Kidney epithelial cell (primary cell): Measurements from ENCODE around the gene SETMAR. TPM values are rescaled to one million over a fixed set of nuclear protein-coding genes. Genes with fewer than 3 reads are reported as not detected.
A peak's percentile ranks its signal among the peaks of the same experiment; 100 is the strongest.
"Not testable (repeated sequence)": the region's sequence is repeated elsewhere in the genome, so short reads cannot be mapped to it uniquely, and the experiment has no call there.

Experiments
- DNase-seq: peaks from one replicate; pipeline ENCODE4 v3.0.0-alpha.2; 2010; ENCODE audit warnings: low read depth
- H3K27me3 ChIP-seq: 2 replicates; pipeline ENCODE4 v1.6.0; 2011; ENCODE audit warnings: low read length; ENCODE audit not compliant: control insufficient read depth, insufficient read depth
- H3K36me3 ChIP-seq: 2 replicates; pipeline ENCODE4 v1.5.1; 2011; ENCODE audit warnings: low read length; ENCODE audit not compliant: control insufficient read depth, insufficient read depth
- H3K4me3 ChIP-seq: 2 replicates; pipeline ENCODE4 v1.5.1; 2011; ENCODE audit warnings: low read depth, mild to moderate bottlenecking, control low read depth, low read length
- total RNA-seq: library from RNA; depleted of rRNA; stranded (reverse); fragments of >200 nt; gene quantifications from 2 replicates; pipeline ENCODE4 v1.2.3, GENCODE V29; 2015
- TF ChIP-seq, protein P1 (sequence below): IDR thresholded peaks from 2 replicates; pipeline ENCODE4 v1.5.1; 2011; ENCODE audit warnings: mild to moderate bottlenecking, moderate library complexity, low read length, control low read depth, inconsistent platforms; ENCODE audit not compliant: insufficient read depth, poor library complexity, severe bottlenecking

The SETMAR gene
- total RNA-seq, 1 donor from 2014 or later: 17.8 TPM

DNA sequence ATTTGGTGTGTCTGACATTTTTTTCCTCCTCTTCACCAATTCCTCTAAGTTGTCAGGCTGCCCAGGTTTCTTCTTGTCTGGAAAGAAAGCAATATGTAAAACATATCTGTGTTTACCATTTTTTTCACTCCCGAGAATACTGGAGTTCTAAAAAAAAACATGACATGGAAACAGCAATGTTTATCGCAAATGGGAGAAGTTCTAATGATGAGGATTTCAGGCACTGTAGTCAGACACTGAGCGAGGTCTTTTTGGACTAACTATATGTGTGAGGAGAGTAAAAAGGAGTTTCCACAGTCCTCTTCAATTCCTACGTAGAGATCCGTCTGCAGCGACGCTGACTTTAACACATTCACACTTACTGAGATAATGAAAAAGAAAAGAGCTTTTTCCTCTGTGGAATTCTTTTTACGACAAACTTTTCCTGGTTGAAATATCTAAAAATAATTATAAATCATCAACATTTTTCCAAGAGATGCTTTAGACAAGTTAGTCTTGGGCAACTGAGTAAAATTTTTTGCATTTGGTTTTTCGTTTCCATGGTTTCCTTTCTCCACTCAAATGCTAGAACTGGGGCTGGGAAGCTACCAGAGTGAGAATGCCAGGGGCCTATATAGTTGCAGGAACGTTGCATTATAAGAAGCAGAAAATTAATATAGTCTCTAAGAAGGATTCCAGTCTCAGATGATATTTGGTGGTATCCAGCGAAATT lies 8.4 kb upstream of the SETMAR start:
- Histone ChIP-seq H3K36me3 (no peaks in the 10 kb centered on the region), H3K4me3 (no peak overlapping the region), H3K27me3 (no peaks in the 10 kb centered on the region)
- TF ChIP-seq, protein P1, sequence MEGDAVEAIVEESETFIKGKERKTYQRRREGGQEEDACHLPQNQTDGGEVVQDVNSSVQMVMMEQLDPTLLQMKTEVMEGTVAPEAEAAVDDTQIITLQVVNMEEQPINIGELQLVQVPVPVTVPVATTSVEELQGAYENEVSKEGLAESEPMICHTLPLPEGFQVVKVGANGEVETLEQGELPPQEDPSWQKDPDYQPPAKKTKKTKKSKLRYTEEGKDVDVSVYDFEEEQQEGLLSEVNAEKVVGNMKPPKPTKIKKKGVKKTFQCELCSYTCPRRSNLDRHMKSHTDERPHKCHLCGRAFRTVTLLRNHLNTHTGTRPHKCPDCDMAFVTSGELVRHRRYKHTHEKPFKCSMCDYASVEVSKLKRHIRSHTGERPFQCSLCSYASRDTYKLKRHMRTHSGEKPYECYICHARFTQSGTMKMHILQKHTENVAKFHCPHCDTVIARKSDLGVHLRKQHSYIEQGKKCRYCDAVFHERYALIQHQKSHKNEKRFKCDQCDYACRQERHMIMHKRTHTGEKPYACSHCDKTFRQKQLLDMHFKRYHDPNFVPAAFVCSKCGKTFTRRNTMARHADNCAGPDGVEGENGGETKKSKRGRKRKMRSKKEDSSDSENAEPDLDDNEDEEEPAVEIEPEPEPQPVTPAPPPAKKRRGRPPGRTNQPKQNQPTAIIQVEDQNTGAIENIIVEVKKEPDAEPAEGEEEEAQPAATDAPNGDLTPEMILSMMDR: no peak
- no peak for DNase-seq

DNA sequence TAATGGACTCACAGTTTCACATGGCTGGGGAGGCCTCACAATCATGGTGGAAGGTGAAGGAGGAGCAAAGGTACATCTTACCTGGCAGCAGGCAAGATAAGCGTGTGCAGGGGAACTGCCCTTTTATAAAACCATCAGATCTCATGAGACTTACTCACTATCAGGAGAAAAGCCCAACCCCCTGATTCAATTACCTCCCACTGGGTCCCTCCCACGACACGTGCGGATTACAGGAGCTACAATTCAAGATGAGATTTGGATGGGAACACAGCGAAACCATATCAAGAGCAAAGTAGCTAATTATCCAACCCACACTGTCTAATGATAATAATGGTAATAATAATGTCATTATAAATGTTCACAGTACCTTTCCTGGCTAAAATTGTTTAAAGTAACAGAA lies 6.7 kb upstream of the SETMAR start:
- not testable (repeated sequence) for H3K4me3 ChIP-seq, DNase-seq, H3K36me3 ChIP-seq, H3K27me3 ChIP-seq

- TF ChIP-seq, protein P1: no peak
- DNase-seq: no peak
- no peaks in the 10 kb centered on the region for H3K27me3 ChIP-seq
- no peak overlapping the region for H3K4me3 ChIP-seq
- H3K36me3 ChIP-seq: no peaks in the 10 kb centered on the region
These were observed 5.7 kb upstream of the SETMAR start for GRCh38 chr3:4297486-4297885.

DNA sequence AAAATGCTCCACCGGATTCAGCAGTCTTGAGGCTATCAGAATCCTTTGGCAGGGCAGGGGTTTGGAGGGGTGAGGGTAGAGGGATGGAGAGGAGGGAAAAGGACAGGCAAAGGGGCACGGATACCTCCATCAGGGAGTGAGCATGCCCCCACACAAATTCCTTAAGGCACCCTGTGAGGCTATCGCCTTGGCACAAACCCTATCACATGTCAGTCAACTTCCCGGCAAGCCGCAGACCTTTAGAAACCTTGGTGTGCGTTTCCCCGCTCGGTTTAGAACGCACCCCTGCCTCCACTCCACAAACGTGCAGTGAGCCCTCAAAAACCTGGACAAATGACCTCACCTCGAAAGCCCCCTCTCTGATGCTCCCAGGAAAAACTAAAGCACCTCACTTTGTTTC lies 422 bp upstream of the SETMAR start:
- Histone ChIP-seq H3K36me3 (no peaks in the 10 kb centered on the region), H3K4me3 (peak overlapping the region; percentile 89), H3K27me3 (no peaks in the 10 kb centered on the region)
- no peak for DNase-seq
- TF ChIP-seq, protein P1: no peak

GRCh38 chr3:4305210-4305609 lies 2.0 kb downstream of the SETMAR start:
- not testable (repeated sequence) for H3K27me3 ChIP-seq, H3K4me3 ChIP-seq, DNase-seq, H3K36me3 ChIP-seq

GRCh38 chr3:4306091-4306490 lies 2.9 kb downstream of the SETMAR start:
- Histone ChIP-seq H3K4me3 (no peak overlapping the region), H3K27me3 (no peaks in the 10 kb centered on the region), H3K36me3 (no peaks in the 10 kb centered on the region)
- DNase-seq: no peak
- TF ChIP-seq, protein P1: no peak

DNA sequence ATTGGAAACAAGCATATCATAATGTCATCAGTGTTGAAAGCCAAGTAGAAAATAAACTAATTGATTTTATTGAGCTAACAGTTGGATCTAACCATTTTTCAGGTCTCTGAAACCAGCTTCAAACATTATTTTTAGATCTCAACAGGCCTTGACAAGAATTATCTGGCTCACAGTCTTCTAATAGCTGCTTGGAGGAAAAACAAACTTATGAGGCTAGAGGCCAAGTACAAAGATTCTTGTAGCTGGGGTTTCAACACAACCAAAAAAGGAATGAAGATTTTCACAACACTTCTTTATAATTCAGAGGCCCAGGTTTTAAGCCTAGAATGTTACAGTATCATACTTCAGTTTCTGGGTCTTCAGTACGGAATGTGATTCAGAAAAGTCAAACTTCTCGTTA lies 3.7 kb downstream of the SETMAR start:
- no peak overlapping the region for H3K4me3 ChIP-seq
- TF ChIP-seq, protein P1: no peak
- no peaks in the 10 kb centered on the region for H3K27me3 ChIP-seq
- no peak for DNase-seq
- no peaks in the 10 kb centered on the region for H3K36me3 ChIP-seq
